Measurements from ENCODE around the gene CASS4. TPM values are rescaled to one million over a fixed set of nuclear protein-coding genes. Genes with fewer than 3 reads are reported as not detected.

Gene CASS4
- total RNA-seq, 1 experiment from 2014 or later = 0.17 TPM

- BruUV-seq (replicated peaks) = no TSS peak
- no peaks in the 10 kb centered on the region for H3K27me3 ChIP-seq (ENCODE audit: insufficient read depth, low read length)
- H3K9me2 ChIP-seq (ENCODE audit: insufficient read depth) = no peaks in the 10 kb centered on the region
- CTCF ChIA-PET = no interaction called here
- no peak overlapping the region for H2AFZ ChIP-seq (ENCODE audit: low read depth, low read length, poor library complexity, severe bottlenecking)
- H4K20me1 ChIP-seq (ENCODE audit: insufficient read depth) = no peaks in the 10 kb centered on the region
- no peak overlapping the region for H3K4me2 ChIP-seq (ENCODE audit: low read length)
- no peak overlapping the region for H3K4me3 ChIP-seq (replicated peaks in 1 of 2; ENCODE audit: low read depth in 1 of 2, low read length in 2 of 2)
- RAD21 ChIA-PET (ENCODE audit: low non-redundant PET in 1 of 2, low total read pairs in 2 of 2, uncharacterized antibody in 2 of 2, unreplicated experiment in 2 of 2) = no interaction called here
- H3K36me3 ChIP-seq (ENCODE audit: control insufficient read depth in 1 of 2, insufficient read depth in 2 of 2, low read length in 2 of 2) = no peaks in the 10 kb centered on the region
- no peaks in the 10 kb centered on the region for H3K9me3 ChIP-seq (ENCODE audit: control insufficient read depth in 1 of 2, insufficient read depth in 1 of 2, low read depth in 1 of 2, low read length in 2 of 2)
- intact Hi-C loops (cut with micrococcal nuclease) = no loop called here
- no peak overlapping the region for H3K27ac ChIP-seq (ENCODE audit: low read depth, low read length)
- TF ChIP-seq POLR2A (IDR thresholded peaks at IDR 0.05; ENCODE audit: borderline replicate concordance, extremely low read depth, insufficient read depth, insufficient read length) = no peak
- TF ChIP-seq EGR1 (IDR thresholded peaks at IDR 0.05; ENCODE audit: low read depth) = no peak
- TF ChIP-seq REST (IDR thresholded peaks at IDR 0.05; ENCODE audit: low read depth) = no peak
- TF ChIP-seq MAX (IDR thresholded peaks at IDR 0.05) = no peak
- ATAC-seq (no peak), DNase-seq (ENCODE audit: low read depth, low spot score) (no peak)
- POLR2A ChIA-PET = no interaction called here
- H3K9ac ChIP-seq (ENCODE audit: low read length) = no peak overlapping the region
- no peaks in the 10 kb centered on the region for H3K4me1 ChIP-seq (ENCODE audit: control insufficient read depth in 1 of 2, insufficient read depth in 2 of 2, low read length in 2 of 2)
- no peaks in the 10 kb centered on the region for H3K79me2 ChIP-seq (ENCODE audit: insufficient read depth, low read length)
Measured at GRCh38 chr20:56453352-56453751, 41.3 kb downstream of the CASS4 start.

- CTCF ChIA-PET = no interaction called here
- Histone ChIP-seq H3K27me3 (ENCODE audit: insufficient read depth, low read length) (no peaks in the 10 kb centered on the region), H4K20me1 (ENCODE audit: insufficient read depth) (no peaks in the 10 kb centered on the region), H3K27ac (ENCODE audit: low read depth, low read length) (no peak overlapping the region), H3K4me1 (ENCODE audit: control insufficient read depth in 1 of 2, insufficient read depth in 2 of 2, low read length in 2 of 2) (no peaks in the 10 kb centered on the region), H3K4me2 (ENCODE audit: low read length) (no peak overlapping the region), H3K36me3 (ENCODE audit: control insufficient read depth in 1 of 2, insufficient read depth in 2 of 2, low read length in 2 of 2) (no peaks in the 10 kb centered on the region), H3K9me2 (ENCODE audit: insufficient read depth) (no peaks in the 10 kb centered on the region), H3K9ac (ENCODE audit: low read length) (no peak overlapping the region), H3K9me3 (ENCODE audit: control insufficient read depth in 1 of 2, insufficient read depth in 1 of 2, low read depth in 1 of 2, low read length in 2 of 2) (no peaks in the 10 kb centered on the region), H3K4me3 (replicated peaks in 1 of 2; ENCODE audit: low read depth in 1 of 2, low read length in 2 of 2) (no peak overlapping the region), H3K79me2 (ENCODE audit: insufficient read depth, low read length) (no peaks in the 10 kb centered on the region), H2AFZ (ENCODE audit: low read depth, low read length, poor library complexity, severe bottlenecking) (no peak overlapping the region)
- ATAC-seq (no peak), DNase-seq (ENCODE audit: low read depth, low spot score) (no peak)
- POLR2A ChIA-PET = no interaction called here
- TF ChIP-seq RAD21 (IDR thresholded peaks at IDR 0.05; ENCODE audit: low read depth) = no peak
- no peak for TF ChIP-seq CEBPB (IDR thresholded peaks at IDR 0.05; ENCODE audit: low read depth)
- no peak for TF ChIP-seq SRF (IDR thresholded peaks at IDR 0.05; ENCODE audit: low read depth)
- TF ChIP-seq EGR1 (IDR thresholded peaks at IDR 0.05; ENCODE audit: low read depth) = no peak
- no peak for TF ChIP-seq SIN3A (IDR thresholded peaks at IDR 0.05; ENCODE audit: low read depth)
- TF ChIP-seq MAX (IDR thresholded peaks at IDR 0.05) = no peak
- TF ChIP-seq, protein P1, sequence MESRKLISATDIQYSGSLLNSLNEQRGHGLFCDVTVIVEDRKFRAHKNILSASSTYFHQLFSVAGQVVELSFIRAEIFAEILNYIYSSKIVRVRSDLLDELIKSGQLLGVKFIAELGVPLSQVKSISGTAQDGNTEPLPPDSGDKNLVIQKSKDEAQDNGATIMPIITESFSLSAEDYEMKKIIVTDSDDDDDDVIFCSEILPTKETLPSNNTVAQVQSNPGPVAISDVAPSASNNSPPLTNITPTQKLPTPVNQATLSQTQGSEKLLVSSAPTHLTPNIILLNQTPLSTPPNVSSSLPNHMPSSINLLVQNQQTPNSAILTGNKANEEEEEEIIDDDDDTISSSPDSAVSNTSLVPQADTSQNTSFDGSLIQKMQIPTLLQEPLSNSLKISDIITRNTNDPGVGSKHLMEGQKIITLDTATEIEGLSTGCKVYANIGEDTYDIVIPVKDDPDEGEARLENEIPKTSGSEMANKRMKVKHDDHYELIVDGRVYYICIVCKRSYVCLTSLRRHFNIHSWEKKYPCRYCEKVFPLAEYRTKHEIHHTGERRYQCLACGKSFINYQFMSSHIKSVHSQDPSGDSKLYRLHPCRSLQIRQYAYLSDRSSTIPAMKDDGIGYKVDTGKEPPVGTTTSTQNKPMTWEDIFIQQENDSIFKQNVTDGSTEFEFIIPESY (IDR thresholded peaks at IDR 0.05; ENCODE audit: extremely low read depth, insufficient replicate concordance, low read length) = no peak
- TF ChIP-seq ATF3 (IDR thresholded peaks at IDR 0.05) = no peak
- TF ChIP-seq CBX3 (IDR thresholded peaks at IDR 0.05; ENCODE audit: low read depth) = no peak
- no peak for TF ChIP-seq EZH2phosphoT487 (IDR thresholded peaks at IDR 0.05; ENCODE audit: borderline replicate concordance)
- TF ChIP-seq YY1 (IDR thresholded peaks at IDR 0.05; ENCODE audit: extremely low read depth, insufficient replicate concordance, low read depth, low read length) = no peak
- intact Hi-C loops (cut with micrococcal nuclease) = no loop called here
- RAD21 ChIA-PET (ENCODE audit: low non-redundant PET in 1 of 2, low total read pairs in 2 of 2, uncharacterized antibody in 2 of 2, unreplicated experiment in 2 of 2) = no interaction called here
- no TSS peak for BruUV-seq (replicated peaks)
Measured at GRCh38 chr20:56454754-56455153, 42.7 kb downstream of the CASS4 start.

All from HCT116 (cell line).